Gastroesophageal sphincter (tissue), 4 donors: Measurements from ENCODE around the gene CNR1. TPM values are rescaled to one million over a fixed set of nuclear protein-coding genes. Genes with fewer than 3 reads are reported as not detected.

Experiments
- ATAC-seq: fragments of 150-250 bp; one replicate; pipeline ENCODE4 v1.9.1; 2016; ENCODE audit warnings: mild to moderate bottlenecking, moderate library complexity
- H3K27ac ChIP-seq, 4 donors: fragments of 200-600 bp; sonication (generic) in 3 of 4; 1 replicate in 3 of 4; 2 replicates in 1 of 4; pipeline ENCODE4 v1.5.1; 2016 to 2019
- H3K27me3 ChIP-seq: fragments of 200-600 bp; sonication (generic); one replicate; pipeline ENCODE4 v1.5.1; 2019
- H3K36me3 ChIP-seq, 2 donors: fragments of 200-600 bp; sonication (generic); one replicate each; pipeline ENCODE4 v1.5.1; 2019; ENCODE audit warnings: control low read depth in 1 of 2
- H3K4me1 ChIP-seq, 3 donors: fragments of 200-600 bp; sonication (generic); 1 replicate in 2 of 3; 2 replicates in 1 of 3; pipeline ENCODE4 v1.5.1; 2016 to 2019; ENCODE audit warnings: control low read depth in 2 of 3
- H3K4me3 ChIP-seq, 2 donors: fragments of 200-600 bp; sonication (generic); one replicate each; pipeline ENCODE4 v1.5.1; 2019; ENCODE audit warnings: mild to moderate bottlenecking in 1 of 2, moderate library complexity in 1 of 2
- H3K9me3 ChIP-seq, 3 donors: fragments of 200-600 bp; sonication (generic); one replicate each; pipeline ENCODE4 v1.5.1; 2017 to 2019; ENCODE audit warnings: control low read depth in 2 of 3
- EP300 ChIP-seq: sonication (generic); formaldehyde crosslinking; IDR thresholded peaks from one replicate; pipeline ENCODE4 v1.6.1; 2017; ENCODE audit warnings: antibody characterized with exemption, mild to moderate bottlenecking
- POLR2A ChIP-seq, 2 donors: fragments of 450-650 bp; IDR thresholded peaks; one replicate each; pipeline ENCODE4 v1.6.1; 2017; ENCODE audit warnings: antibody characterized with exemption in 2 of 2, mild to moderate bottlenecking in 2 of 2, moderate library complexity in 1 of 2
- POLR2AphosphoS5 ChIP-seq: sonication (generic); formaldehyde crosslinking; IDR thresholded peaks from one replicate; pipeline ENCODE4 v1.6.1; 2017; ENCODE audit warnings: antibody characterized with exemption
- whole genome bisulfite sequencing, 2 donors: methylation state at CpG; one replicate each; pipeline ENCODE4 v1.1.5; 2018; ENCODE audit warnings: low coverage in 1 of 2; 5-methylcytosine and 5-hydroxymethylcytosine counted together
- total RNA-seq, 4 donors: library from RNA; depleted of rRNA; stranded (reverse); fragments of >200 nt; gene quantifications; one replicate each; pipeline ENCODE4 v1.1.0, GENCODE V29; 2016
- TF ChIP-seq, protein P1 (sequence below), 4 experiments: fragments of 200-600 bp in 2 of 4; fragments of 450-650 bp in 2 of 4; sonication (generic) in 1 of 4; IDR thresholded peaks; one replicate each; pipeline ENCODE4 v1.5.1; 2017 to 2019; ENCODE audit warnings: antibody characterized with exemption in 4 of 4, mild to moderate bottlenecking in 2 of 4, moderate library complexity in 2 of 4

The CNR1 gene
- total RNA-seq, 4 donors from 2014 or later, result 8.3 to 27.1 (median 11.8) TPM

DNA sequence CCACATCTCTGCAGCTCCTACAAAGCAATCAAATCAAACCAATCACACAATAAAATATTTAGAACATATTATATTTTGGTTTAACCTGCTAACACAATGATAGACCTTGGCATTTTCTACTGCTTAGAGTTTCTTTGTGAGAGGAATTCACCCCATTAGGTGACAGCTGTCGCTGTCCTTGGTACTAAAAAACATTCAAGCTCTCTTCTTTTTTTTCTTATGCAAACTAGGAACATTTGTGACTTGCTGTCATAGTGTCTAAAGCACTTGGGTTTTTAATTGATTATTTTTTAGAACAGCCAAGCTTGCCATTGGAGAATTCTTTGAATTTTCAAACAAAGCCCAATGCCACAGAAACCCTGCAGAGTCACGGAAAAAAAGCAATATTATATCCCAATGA, 46.4 kb downstream of the CNR1 start:
- Histone ChIP-seq H3K36me3 (no peaks in the 10 kb centered on the region), H3K9me3 (peaks cover 0 to 10% (median 0%) of the 10 kb centered on the region in 3 donors), H3K4me3 (no peak overlapping the region), H3K27me3 (no peaks in the 10 kb centered on the region), H3K4me1 (no peaks in the 10 kb centered on the region), H3K27ac (no peak overlapping the region)
- ATAC-seq, result no peak
- TF ChIP-seq POLR2A (IDR thresholded peaks at IDR 0.05) (no peak), POLR2AphosphoS5 (no peak), EP300 (no peak)
- TF ChIP-seq, protein P1, sequence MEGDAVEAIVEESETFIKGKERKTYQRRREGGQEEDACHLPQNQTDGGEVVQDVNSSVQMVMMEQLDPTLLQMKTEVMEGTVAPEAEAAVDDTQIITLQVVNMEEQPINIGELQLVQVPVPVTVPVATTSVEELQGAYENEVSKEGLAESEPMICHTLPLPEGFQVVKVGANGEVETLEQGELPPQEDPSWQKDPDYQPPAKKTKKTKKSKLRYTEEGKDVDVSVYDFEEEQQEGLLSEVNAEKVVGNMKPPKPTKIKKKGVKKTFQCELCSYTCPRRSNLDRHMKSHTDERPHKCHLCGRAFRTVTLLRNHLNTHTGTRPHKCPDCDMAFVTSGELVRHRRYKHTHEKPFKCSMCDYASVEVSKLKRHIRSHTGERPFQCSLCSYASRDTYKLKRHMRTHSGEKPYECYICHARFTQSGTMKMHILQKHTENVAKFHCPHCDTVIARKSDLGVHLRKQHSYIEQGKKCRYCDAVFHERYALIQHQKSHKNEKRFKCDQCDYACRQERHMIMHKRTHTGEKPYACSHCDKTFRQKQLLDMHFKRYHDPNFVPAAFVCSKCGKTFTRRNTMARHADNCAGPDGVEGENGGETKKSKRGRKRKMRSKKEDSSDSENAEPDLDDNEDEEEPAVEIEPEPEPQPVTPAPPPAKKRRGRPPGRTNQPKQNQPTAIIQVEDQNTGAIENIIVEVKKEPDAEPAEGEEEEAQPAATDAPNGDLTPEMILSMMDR (IDR thresholded peaks at IDR 0.05), result no peak
- 45 to 56% methylated on average over 2 of the region's 2 CpGs for WGBS, 2 donors

DNA sequence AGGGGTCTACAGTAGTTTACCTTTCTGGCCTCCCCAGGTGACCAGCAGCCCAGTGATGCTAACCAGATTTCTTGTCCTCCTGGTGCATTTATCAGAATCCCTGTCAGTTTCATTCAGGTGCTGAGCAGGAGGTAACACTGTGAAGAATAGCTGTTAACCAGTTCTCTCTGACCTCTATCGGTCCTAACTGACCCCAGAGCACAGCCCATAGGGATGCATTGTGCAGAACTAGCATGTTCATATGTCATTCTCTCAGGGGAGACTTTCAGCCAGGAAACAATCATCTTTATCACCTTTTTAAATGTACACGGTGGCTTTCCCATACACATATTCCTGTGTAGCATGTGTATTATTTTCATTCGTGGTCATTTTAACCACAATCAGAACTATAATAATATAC, 49.9 kb downstream of the CNR1 start:
- WGBS, 2 donors, result 52 to 62% methylated on average over 3 of the region's 3 CpGs
- ATAC-seq, result no peak
- H3K4me3 ChIP-seq, result no peak overlapping the region
- H3K27ac ChIP-seq, result no peak overlapping the region
- no peaks in the 10 kb centered on the region for H3K9me3 ChIP-seq
- H3K27me3 ChIP-seq, result no peaks in the 10 kb centered on the region
- H3K4me1 ChIP-seq, result no peaks in the 10 kb centered on the region
- no peaks in the 10 kb centered on the region for H3K36me3 ChIP-seq
- TF ChIP-seq POLR2A (IDR thresholded peaks at IDR 0.05), result no peak
- no peak for TF ChIP-seq EP300
- no peak for TF ChIP-seq POLR2AphosphoS5
- TF ChIP-seq, protein P1 (IDR thresholded peaks at IDR 0.05), result no peak

DNA sequence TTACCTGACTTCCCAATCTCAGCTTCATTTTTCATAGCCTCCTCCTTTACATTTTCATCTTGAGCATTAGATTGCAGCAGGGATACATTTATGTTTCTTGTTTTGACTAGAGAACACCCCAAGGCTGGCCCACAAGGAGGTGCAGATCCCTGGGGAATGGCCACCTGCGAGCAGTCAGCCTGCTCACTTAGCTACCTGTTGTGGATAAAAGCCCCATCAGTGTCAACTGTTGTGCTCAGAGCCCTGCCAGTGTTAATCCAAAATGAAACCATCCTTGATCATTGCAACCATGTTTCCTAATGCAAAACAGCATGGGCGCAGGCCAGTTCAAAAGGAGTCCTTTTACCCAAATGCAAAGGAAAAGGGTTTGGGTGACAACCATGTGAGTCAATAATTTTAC, 50.8 kb downstream of the CNR1 start:
- Histone ChIP-seq H3K27ac (no peak overlapping the region), H3K27me3 (no peaks in the 10 kb centered on the region), H3K4me3 (no peak overlapping the region), H3K9me3 (no peaks in the 10 kb centered on the region), H3K36me3 (no peaks in the 10 kb centered on the region), H3K4me1 (no peaks in the 10 kb centered on the region)
- no peak for ATAC-seq
- WGBS, 2 donors, result 33 to 75% methylated on average over 1 to 2 of the region's 2 CpGs
- TF ChIP-seq POLR2AphosphoS5 (no peak), EP300 (no peak), POLR2A (IDR thresholded peaks at IDR 0.05) (no peak)
- TF ChIP-seq, protein P1 (IDR thresholded peaks at IDR 0.05), result no peak

DNA sequence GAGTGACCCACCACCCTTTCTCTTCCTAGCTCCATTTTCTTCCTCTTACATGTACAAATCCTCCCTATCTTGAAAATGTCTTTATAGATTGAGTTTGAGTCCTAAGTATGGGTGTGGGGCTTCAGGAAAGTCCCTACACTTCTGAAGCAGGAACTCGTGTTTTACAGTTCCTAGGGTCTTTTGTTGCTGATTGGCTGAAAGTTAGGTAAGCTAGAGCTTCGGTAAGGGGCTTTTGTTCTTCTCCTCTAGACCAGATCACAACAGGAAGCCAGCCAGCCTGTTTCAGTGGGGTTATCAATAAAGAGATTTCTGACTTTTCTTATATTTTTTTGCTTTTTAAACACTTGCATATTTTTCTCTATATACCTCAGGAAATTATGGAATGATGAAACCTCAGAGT, 51.3 kb downstream of the CNR1 start:
- WGBS, 2 donors, result 21 to 64% methylated on average over 2 of the region's 2 CpGs
- ATAC-seq, result no peak

DNA sequence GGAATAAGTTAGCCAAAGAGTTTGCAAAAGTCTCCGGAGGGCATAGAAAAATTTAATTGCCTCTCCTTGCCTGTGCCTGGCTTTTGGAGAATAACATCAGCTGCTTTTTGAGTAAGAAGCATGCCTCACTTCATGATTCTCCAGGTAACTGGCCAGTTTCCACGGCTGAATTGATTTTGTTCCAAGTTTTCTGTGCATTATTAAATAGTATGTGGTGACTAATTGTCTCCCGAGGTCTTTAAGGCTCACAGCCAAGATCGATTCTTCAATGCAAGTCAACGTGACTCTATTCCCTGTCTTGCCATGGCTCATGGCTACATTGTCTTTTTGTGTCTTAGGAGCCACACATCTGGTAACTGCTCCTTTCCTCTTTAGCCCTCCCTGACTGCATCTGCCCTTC, 54.2 kb downstream of the CNR1 start:
- no peak for TF ChIP-seq POLR2AphosphoS5
- no peak for TF ChIP-seq POLR2A (IDR thresholded peaks at IDR 0.05)
- TF ChIP-seq EP300, result no peak
- no peaks in the 10 kb centered on the region for H3K27me3 ChIP-seq
- H3K27ac ChIP-seq, result no peak overlapping the region
- WGBS, 2 donors, result 53 to 56% methylated on average over 4 to 5 of the region's 5 CpGs
- no peak for ATAC-seq
- no peaks in the 10 kb centered on the region for H3K9me3 ChIP-seq
- no peaks in the 10 kb centered on the region for H3K36me3 ChIP-seq
- no peak overlapping the region for H3K4me3 ChIP-seq
- no peaks in the 10 kb centered on the region for H3K4me1 ChIP-seq

More for the DNA sequence above, 51.3 kb downstream of the CNR1 start:
- Histone ChIP-seq H3K27ac (no peak overlapping the region), H3K36me3 (no peaks in the 10 kb centered on the region), H3K4me1 (no peaks in the 10 kb centered on the region), H3K9me3 (no peaks in the 10 kb centered on the region), H3K4me3 (no peak overlapping the region), H3K27me3 (no peaks in the 10 kb centered on the region)
- TF ChIP-seq POLR2A (IDR thresholded peaks at IDR 0.05) (no peak), EP300 (no peak), POLR2AphosphoS5 (no peak)
- TF ChIP-seq, protein P1 (IDR thresholded peaks at IDR 0.05), result no peak
